Neural progenitor cell (in vitro differentiated cells): ENCODE data around the gene MAGI3.

ENCODE experiments used
- CTCF ChIP-seq: fragments of 200-600 bp; sonication (generic); IDR thresholded peaks from 2 replicates; pipeline ENCODE4 v1.5.1; 2017; ENCODE audit warnings: antibody characterized with exemption, mild to moderate bottlenecking
- EZH2phosphoT487 ChIP-seq: fragments of 200-600 bp; sonication (generic); IDR thresholded peaks from 2 replicates; pipeline ENCODE4 v1.6.1; 2017; ENCODE audit warnings: antibody characterized with exemption

- TF ChIP-seq CTCF (no peak), EZH2phosphoT487 (no peak)
Observed at GRCh38 chr1:113416496-113416895, 26.2 kb downstream of the MAGI3 start.
